ENCODE measurements around the gene LUC7L3. TPM values are rescaled to one million over a fixed set of nuclear protein-coding genes. Genes with fewer than 3 reads are reported as not detected.

Gene LUC7L3
- total RNA-seq, 1 experiment from 2014 or later: 154 TPM

DNA sequence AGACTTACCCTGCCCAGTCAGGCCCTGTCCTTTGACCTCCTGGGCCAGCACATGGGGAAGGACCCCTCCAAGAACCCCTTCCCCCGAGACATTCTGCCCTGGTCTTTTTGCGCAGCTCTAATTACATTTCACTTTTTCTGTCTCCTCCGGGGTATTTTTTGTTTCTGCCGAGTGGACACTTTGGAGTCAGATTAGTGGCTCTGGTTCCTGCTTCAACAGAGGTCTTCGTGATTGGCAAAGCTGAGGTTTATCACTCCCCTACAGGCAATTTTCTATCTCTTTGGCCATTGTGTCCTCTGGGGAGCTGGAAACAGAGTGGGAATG is 35.2 kb upstream of the LUC7L3 start:
- no peaks in the 10 kb centered on the region for H3K79me2 ChIP-seq (ENCODE audit: insufficient read depth, low read length)
- H3K18ac ChIP-seq (ENCODE audit: insufficient read length, low read depth, low read length): no peak overlapping the region
- H2AK5ac ChIP-seq (ENCODE audit: insufficient read length, low read length): no peak overlapping the region
- H3K4me1 Mint-ChIP-seq: peaks cover 25 to 41% of the 10 kb centered on the region in 2 experiments
- H2BK5ac ChIP-seq (ENCODE audit: insufficient read length, low read length): no peak overlapping the region
- H4K8ac ChIP-seq (replicated peaks; ENCODE audit: insufficient read length, low read depth, low read length): no peak overlapping the region
- no peak for DNase-seq
- H3K27ac ChIP-seq (ENCODE audit: insufficient read length, low read depth, low read length): no peak overlapping the region
- H2BK15ac ChIP-seq (ENCODE audit: low read depth, low read length): no peak overlapping the region
- no peaks in the 10 kb centered on the region; a peak in 1 of 5 replicates for H3K9me3 Mint-ChIP-seq
- H3K9ac ChIP-seq (ENCODE audit: extremely low read depth, insufficient read length, low read length): no peak overlapping the region
- peaks cover 3% of the 10 kb centered on the region for H3K27me3 Mint-ChIP-seq (ENCODE audit: low read depth)
- H3K56ac ChIP-seq (ENCODE audit: insufficient read length, low read depth, low read length): no peak overlapping the region
- H3K23ac ChIP-seq (ENCODE audit: insufficient read length, low read depth, low read length): no peak overlapping the region
- no peak overlapping the region for H4K5ac ChIP-seq (ENCODE audit: insufficient read length, low read depth, low read length)
- no peak overlapping the region for H3K4me3 Mint-ChIP-seq
- no peaks in the 10 kb centered on the region for H3K79me1 ChIP-seq (ENCODE audit: insufficient read depth, low read depth, low read length, poor library complexity, severe bottlenecking)
- no peak overlapping the region for H2BK12ac ChIP-seq (ENCODE audit: insufficient read length, low read depth, low read length)
- peak overlapping the region in 2 of 3 experiments; percentile 29 to 49; a peak in 2 of 7 replicates for H3K27ac Mint-ChIP-seq
- H3K14ac ChIP-seq (ENCODE audit: insufficient read depth, low read length): no peak overlapping the region
- H3K36me3 Mint-ChIP-seq (ENCODE audit: insufficient read depth in 1 of 3, low read depth in 3 of 3): no peaks in the 10 kb centered on the region
- WGBS (ENCODE audit: extremely low coverage, insufficient read length, low lambda C conversion rate): no CpG with 5 or more reads among the region's 5 CpGs
- no peak overlapping the region for H2BK120ac ChIP-seq (ENCODE audit: low read depth, low read length, poor library complexity, severe bottlenecking)
- H3K4me2 ChIP-seq (ENCODE audit: insufficient read depth, insufficient read length, low read length): no peak overlapping the region
- no peaks in the 10 kb centered on the region for H3K27me3 ChIP-seq (ENCODE audit: insufficient read depth, low read length)
- no peak overlapping the region for H3K4ac ChIP-seq (ENCODE audit: low read depth, low read length)
- H4K20me1 ChIP-seq (ENCODE audit: control insufficient read depth, insufficient read depth, insufficient read length): no peaks in the 10 kb centered on the region
- TF ChIP-seq, protein P1, sequence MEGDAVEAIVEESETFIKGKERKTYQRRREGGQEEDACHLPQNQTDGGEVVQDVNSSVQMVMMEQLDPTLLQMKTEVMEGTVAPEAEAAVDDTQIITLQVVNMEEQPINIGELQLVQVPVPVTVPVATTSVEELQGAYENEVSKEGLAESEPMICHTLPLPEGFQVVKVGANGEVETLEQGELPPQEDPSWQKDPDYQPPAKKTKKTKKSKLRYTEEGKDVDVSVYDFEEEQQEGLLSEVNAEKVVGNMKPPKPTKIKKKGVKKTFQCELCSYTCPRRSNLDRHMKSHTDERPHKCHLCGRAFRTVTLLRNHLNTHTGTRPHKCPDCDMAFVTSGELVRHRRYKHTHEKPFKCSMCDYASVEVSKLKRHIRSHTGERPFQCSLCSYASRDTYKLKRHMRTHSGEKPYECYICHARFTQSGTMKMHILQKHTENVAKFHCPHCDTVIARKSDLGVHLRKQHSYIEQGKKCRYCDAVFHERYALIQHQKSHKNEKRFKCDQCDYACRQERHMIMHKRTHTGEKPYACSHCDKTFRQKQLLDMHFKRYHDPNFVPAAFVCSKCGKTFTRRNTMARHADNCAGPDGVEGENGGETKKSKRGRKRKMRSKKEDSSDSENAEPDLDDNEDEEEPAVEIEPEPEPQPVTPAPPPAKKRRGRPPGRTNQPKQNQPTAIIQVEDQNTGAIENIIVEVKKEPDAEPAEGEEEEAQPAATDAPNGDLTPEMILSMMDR (conservative IDR thresholded peaks at IDR 0.05): no peak
- no peaks in the 10 kb centered on the region for H3K9me3 ChIP-seq (ENCODE audit: control insufficient read depth, low read depth, low read length)
- H3K4me1 ChIP-seq (ENCODE audit: insufficient read depth, low read length): no peaks in the 10 kb centered on the region
- H3T11ph ChIP-seq (ENCODE audit: low read length): no peak overlapping the region
- no peak overlapping the region for H2AFZ ChIP-seq (ENCODE audit: low read length)
- no peak overlapping the region for H2BK20ac ChIP-seq (ENCODE audit: low read depth, low read length, poor library complexity, severe bottlenecking)
- H3K23me2 ChIP-seq (ENCODE audit: insufficient read length, low read depth, low read length, poor library complexity, severe bottlenecking): no peaks in the 10 kb centered on the region
- H4K91ac ChIP-seq (ENCODE audit: insufficient read length, low read depth, low read length): no peak overlapping the region
